A549 (cell line): ENCODE results near the gene FILIP1L.

ENCODE experiments used
- CEBPB ChIP-seq, 2 experiments: fragments of >200 bp in 1 of 2; sonication (Bioruptor Twin) in 1 of 2; formaldehyde crosslinking in 1 of 2; IDR thresholded peaks; 2 replicates each; pipeline ENCODE4 v1.6.1; 2012 to 2016
- JUN ChIP-seq, 2 experiments: fragments of >200 bp; sonication (Bioruptor Twin); formaldehyde crosslinking; IDR thresholded peaks; 2 replicates in 1 of 2; 3 replicates in 1 of 2; pipeline ENCODE4 v1.6.1; 2016 to 2017
- KDM1A ChIP-seq: fragments of 200-600 bp; sonication (generic); IDR thresholded peaks from 2 replicates; pipeline ENCODE4 v1.6.1; 2016; ENCODE audit warnings: low read depth, mild to moderate bottlenecking
- MYC ChIP-seq: IDR thresholded peaks from 2 replicates; pipeline ENCODE4 v1.6.1; 2012; ENCODE audit warnings: mild to moderate bottlenecking, inconsistent platforms, low read length, improper control_type of control experiment, borderline replicate concordance
- POLR2A ChIP-seq: IDR thresholded peaks from 2 replicates; pipeline ENCODE4 v1.6.1; 2012; ENCODE audit warnings: mild to moderate bottlenecking, low read length
- RAD21 ChIP-seq, 2 experiments: fragments of >200 bp in 1 of 2; sonication (Bioruptor Twin) in 1 of 2; formaldehyde crosslinking in 1 of 2; IDR thresholded peaks in 1 of 2; conservative IDR thresholded peaks in 1 of 2; 2 replicates in 1 of 2; 3 replicates in 1 of 2; pipeline ENCODE4 v1.6.1; 2012 to 2018; ENCODE audit warnings: inconsistent platforms in 1 of 2
- REST ChIP-seq: fragments of 200-600 bp; sonication (generic); IDR thresholded peaks from 2 replicates; pipeline ENCODE4 v1.6.1; 2016; ENCODE audit warnings: antibody characterized with exemption, mild to moderate bottlenecking, moderate library complexity
- SMC3 ChIP-seq: fragments of >200 bp; sonication (Bioruptor Twin); formaldehyde crosslinking; IDR thresholded peaks from 3 replicates; pipeline ENCODE4 v1.6.1; 2018; ENCODE audit warnings: inconsistent platforms
- TF ChIP-seq, protein P1 (sequence below): fragments of >200 bp; sonication (Bioruptor Twin); formaldehyde crosslinking; IDR thresholded peaks from 3 replicates; pipeline ENCODE4 v1.5.1; 2016

DNA sequence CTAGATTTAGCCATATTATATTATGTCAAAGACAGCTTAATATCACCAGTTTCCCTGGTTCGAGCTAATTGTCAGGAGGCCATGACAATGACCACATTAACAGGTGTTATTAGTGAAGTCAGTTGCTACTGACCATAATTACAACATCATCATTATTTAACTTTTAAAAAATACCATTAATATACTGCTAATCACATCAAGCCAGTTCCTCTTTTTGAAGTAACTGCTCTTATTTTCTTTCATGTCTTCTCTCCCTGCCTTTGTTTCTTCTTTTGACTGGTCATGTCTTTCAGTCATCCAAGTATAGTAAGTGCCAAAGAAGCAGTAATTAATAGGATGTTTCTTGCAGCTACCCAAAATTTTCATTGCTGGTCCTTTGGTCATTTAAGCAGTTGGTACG is 235.0 kb downstream of the FILIP1L start:
- TF ChIP-seq CEBPB (IDR thresholded peaks at IDR 0.05) = no peak
- TF ChIP-seq, protein P1, sequence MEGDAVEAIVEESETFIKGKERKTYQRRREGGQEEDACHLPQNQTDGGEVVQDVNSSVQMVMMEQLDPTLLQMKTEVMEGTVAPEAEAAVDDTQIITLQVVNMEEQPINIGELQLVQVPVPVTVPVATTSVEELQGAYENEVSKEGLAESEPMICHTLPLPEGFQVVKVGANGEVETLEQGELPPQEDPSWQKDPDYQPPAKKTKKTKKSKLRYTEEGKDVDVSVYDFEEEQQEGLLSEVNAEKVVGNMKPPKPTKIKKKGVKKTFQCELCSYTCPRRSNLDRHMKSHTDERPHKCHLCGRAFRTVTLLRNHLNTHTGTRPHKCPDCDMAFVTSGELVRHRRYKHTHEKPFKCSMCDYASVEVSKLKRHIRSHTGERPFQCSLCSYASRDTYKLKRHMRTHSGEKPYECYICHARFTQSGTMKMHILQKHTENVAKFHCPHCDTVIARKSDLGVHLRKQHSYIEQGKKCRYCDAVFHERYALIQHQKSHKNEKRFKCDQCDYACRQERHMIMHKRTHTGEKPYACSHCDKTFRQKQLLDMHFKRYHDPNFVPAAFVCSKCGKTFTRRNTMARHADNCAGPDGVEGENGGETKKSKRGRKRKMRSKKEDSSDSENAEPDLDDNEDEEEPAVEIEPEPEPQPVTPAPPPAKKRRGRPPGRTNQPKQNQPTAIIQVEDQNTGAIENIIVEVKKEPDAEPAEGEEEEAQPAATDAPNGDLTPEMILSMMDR = no peak
- TF ChIP-seq MYC = no peak
- TF ChIP-seq JUN (IDR thresholded peaks at IDR 0.05) = no peak
- TF ChIP-seq POLR2A = no peak
- no peak for TF ChIP-seq SMC3
- no peak for TF ChIP-seq KDM1A
- TF ChIP-seq REST = no peak
- TF ChIP-seq RAD21 (conservative IDR thresholded peaks at IDR 0.05 in 1 of 2, IDR thresholded peaks at IDR 0.05 in 1 of 2) = no peak
